ENCODE measurements around the gene ARFGEF2. TPM values are rescaled to one million over a fixed set of nuclear protein-coding genes. Genes with fewer than 3 reads are reported as not detected.
A peak's percentile ranks its signal among the peaks of the same experiment; 100 is the strongest.

Gene ARFGEF2
- total and polyA plus RNA-seq, 5 donors from 2014 or later, result 6.8 to 22.1 (median 7.7) TPM

DNA sequence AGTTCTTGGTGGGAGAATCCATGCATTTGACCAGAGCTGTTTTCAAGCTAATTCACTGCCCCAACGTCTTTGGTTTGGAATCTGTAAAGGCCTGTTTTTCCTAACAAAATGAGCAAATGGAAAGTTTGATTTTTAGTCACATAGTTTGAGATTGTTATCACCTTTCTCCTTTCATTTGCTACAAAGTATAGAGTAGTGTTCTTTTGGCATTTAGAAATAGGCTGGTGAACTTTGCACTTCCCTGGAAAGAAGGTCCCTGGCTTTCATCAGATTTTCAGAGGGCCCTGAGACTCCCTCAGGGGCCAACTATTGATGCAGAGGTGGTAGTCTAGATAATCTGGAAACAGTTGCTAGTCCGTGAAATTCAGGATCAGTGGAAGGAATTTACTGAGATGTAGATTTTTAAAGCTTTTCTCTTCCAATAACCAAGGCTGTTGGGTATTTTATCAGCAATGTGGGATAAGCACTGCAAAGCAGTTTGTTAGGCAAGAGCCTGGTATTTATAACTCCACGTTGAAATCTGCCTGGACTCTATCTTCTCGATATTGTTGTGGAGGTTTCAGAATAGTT, 1.7 kb downstream of the ARFGEF2 start:
- peak overlapping the region; percentile 18 to 84 (median 53) for H3K4me3 Mint-ChIP-seq
- no peaks in the 10 kb centered on the region for H3K27me3 ChIP-seq (ENCODE audit: control insufficient read depth, insufficient read depth, low read length)
- H3K4me1 Mint-ChIP-seq, result peaks cover 34 to 63% (median 47%) of the 10 kb centered on the region in 4 donors
- H3K4me1 ChIP-seq (ENCODE audit: control insufficient read depth, insufficient read depth, low read length, poor library complexity, severe bottlenecking), result peaks cover 25% of the 10 kb centered on the region
- ATAC-seq (ENCODE audit: low read depth in 2 of 2) (no peak), DNase-seq (no peak)
- no peaks in the 10 kb centered on the region for H3K27me3 Mint-ChIP-seq
- no peaks in the 10 kb centered on the region for H3K9me3 Mint-ChIP-seq
- H3K27ac ChIP-seq (ENCODE audit: insufficient read depth, low read length, poor library complexity, severe bottlenecking), result peak overlapping the region; percentile 89
- H3K27ac Mint-ChIP-seq, result peak overlapping the region in 1 of 3 donors; percentile 25
- peak overlapping the region; percentile 94 for H3K4me3 ChIP-seq (ENCODE audit: low read depth, low read length)
- no peaks in the 10 kb centered on the region for H3K9me3 ChIP-seq (ENCODE audit: control insufficient read depth in 2 of 2, low read length in 2 of 2)
- H3K36me3 ChIP-seq (ENCODE audit: control insufficient read depth, insufficient read depth, low read length), result no peaks in the 10 kb centered on the region
- H3K36me3 Mint-ChIP-seq, result peaks cover 3% of the 10 kb centered on the region

DNA sequence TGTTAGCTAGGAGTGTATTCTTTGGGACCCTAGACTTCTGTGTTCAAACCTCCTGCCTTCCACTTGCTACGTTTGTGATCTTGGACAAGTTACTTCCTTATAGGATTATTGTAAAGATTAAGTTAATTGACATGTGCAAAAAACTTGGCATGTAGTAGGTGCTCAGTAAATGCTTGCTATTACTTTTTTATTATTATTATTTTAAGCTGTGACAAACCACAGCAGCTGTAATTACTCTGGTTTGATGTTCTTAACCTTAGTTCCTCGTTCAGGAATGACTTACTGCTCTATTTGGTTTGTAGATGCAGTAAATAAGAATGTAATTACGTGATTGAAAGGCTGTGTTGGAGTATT, 3.2 kb downstream of the ARFGEF2 start:
- Histone ChIP-seq H3K4me3 (ENCODE audit: low read depth, low read length) (no peak overlapping the region), H3K27me3 (ENCODE audit: control insufficient read depth, insufficient read depth, low read length) (no peaks in the 10 kb centered on the region), H3K9me3 (ENCODE audit: control insufficient read depth in 2 of 2, low read length in 2 of 2) (no peaks in the 10 kb centered on the region), H3K27ac (ENCODE audit: insufficient read depth, low read length, poor library complexity, severe bottlenecking) (peak overlapping the region; percentile 29), H3K4me1 (ENCODE audit: control insufficient read depth, insufficient read depth, low read length, poor library complexity, severe bottlenecking) (peaks cover 25% of the 10 kb centered on the region), H3K36me3 (ENCODE audit: control insufficient read depth, insufficient read depth, low read length) (no peaks in the 10 kb centered on the region)
- H3K27me3 Mint-ChIP-seq, result no peaks in the 10 kb centered on the region
- peaks cover 3% of the 10 kb centered on the region for H3K36me3 Mint-ChIP-seq
- no peak for ATAC-seq (ENCODE audit: low read depth in 2 of 2)
- peaks cover 34 to 66% (median 49%) of the 10 kb centered on the region in 4 donors for H3K4me1 Mint-ChIP-seq
- H3K27ac Mint-ChIP-seq, result peak overlapping the region in 1 of 3 donors; percentile 5
- no peaks in the 10 kb centered on the region for H3K9me3 Mint-ChIP-seq
- peak overlapping the region in 2 of 4 donors; percentile 41 to 84 for H3K4me3 Mint-ChIP-seq
- DNase-seq, result no peak

DNA sequence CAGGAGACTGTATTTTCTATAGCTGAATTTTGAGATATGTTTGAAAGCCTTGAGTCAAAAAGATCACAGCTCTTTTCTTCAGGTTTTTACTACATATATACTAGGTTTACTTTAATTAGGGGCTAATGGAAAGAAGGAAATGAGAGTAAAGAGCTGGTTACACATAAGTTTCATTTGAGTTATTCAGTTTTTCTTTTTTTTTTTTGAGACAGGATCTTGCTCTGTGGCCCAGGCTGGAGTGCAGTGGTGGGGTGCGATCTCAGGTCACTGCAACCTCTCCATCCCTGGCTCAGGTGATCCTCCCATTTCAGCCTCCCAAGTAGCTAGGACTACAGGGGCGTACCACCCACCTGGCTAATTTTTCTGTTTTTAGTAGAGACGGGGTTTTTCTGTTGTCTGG, 4.8 kb downstream of the ARFGEF2 start:
- Histone ChIP-seq H3K36me3 (ENCODE audit: control insufficient read depth, insufficient read depth, low read length) (no peaks in the 10 kb centered on the region), H3K4me3 (ENCODE audit: low read depth, low read length) (no peak overlapping the region), H3K4me1 (ENCODE audit: control insufficient read depth, insufficient read depth, low read length, poor library complexity, severe bottlenecking) (peaks cover 15% of the 10 kb centered on the region), H3K27me3 (ENCODE audit: control insufficient read depth, insufficient read depth, low read length) (no peaks in the 10 kb centered on the region), H3K9me3 (ENCODE audit: control insufficient read depth in 2 of 2, low read length in 2 of 2) (no peaks in the 10 kb centered on the region), H3K27ac (ENCODE audit: insufficient read depth, low read length, poor library complexity, severe bottlenecking) (no peak overlapping the region)
- Mint-ChIP-seq H3K4me1 (peaks cover 34 to 54% (median 38%) of the 10 kb centered on the region in 4 donors), H3K27me3 (no peaks in the 10 kb centered on the region), H3K9me3 (no peaks in the 10 kb centered on the region), H3K4me3 (no peak overlapping the region), H3K36me3 (peaks cover under 1% of the 10 kb centered on the region), H3K27ac (no peak overlapping the region)
- ATAC-seq (ENCODE audit: low read depth in 2 of 2) (no peak), DNase-seq (no peak)

DNA sequence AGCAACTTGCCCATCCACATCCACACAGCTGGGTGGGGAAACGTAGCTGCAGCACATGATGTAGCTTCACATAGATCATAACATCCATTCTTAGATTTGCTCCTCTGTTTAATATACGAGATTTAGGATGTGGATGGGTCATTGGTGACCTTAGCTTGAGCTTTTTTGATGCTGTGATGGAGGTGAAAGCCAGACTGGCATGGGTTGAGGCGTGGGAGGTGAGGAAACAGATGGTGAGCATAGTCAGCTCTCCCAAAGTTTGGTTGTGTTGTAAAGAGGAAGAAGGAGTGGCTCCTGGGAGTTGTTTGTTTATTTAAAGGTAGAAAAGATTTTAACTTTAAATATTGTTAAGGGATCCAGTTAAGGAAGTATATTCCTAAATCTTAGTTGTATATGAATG, 5.3 kb downstream of the ARFGEF2 start:
- DNase-seq, result no peak
- no peaks in the 10 kb centered on the region for H3K9me3 ChIP-seq (ENCODE audit: control insufficient read depth in 2 of 2, low read length in 2 of 2)
- Mint-ChIP-seq H3K4me3 (peak overlapping the region in 1 of 4 donors; percentile 15), H3K9me3 (no peaks in the 10 kb centered on the region), H3K27ac (no peak overlapping the region), H3K36me3 (no peaks in the 10 kb centered on the region), H3K4me1 (peaks cover 34 to 52% (median 38%) of the 10 kb centered on the region in 4 donors), H3K27me3 (no peaks in the 10 kb centered on the region)
- H3K27ac ChIP-seq (ENCODE audit: insufficient read depth, low read length, poor library complexity, severe bottlenecking), result no peak overlapping the region
- H3K27me3 ChIP-seq (ENCODE audit: control insufficient read depth, insufficient read depth, low read length), result no peaks in the 10 kb centered on the region
- no peak overlapping the region for H3K4me3 ChIP-seq (ENCODE audit: low read depth, low read length)
- H3K36me3 ChIP-seq (ENCODE audit: control insufficient read depth, insufficient read depth, low read length), result no peaks in the 10 kb centered on the region
- peaks cover 14% of the 10 kb centered on the region for H3K4me1 ChIP-seq (ENCODE audit: control insufficient read depth, insufficient read depth, low read length, poor library complexity, severe bottlenecking)
- no peak for ATAC-seq (ENCODE audit: low read depth in 2 of 2)

DNA sequence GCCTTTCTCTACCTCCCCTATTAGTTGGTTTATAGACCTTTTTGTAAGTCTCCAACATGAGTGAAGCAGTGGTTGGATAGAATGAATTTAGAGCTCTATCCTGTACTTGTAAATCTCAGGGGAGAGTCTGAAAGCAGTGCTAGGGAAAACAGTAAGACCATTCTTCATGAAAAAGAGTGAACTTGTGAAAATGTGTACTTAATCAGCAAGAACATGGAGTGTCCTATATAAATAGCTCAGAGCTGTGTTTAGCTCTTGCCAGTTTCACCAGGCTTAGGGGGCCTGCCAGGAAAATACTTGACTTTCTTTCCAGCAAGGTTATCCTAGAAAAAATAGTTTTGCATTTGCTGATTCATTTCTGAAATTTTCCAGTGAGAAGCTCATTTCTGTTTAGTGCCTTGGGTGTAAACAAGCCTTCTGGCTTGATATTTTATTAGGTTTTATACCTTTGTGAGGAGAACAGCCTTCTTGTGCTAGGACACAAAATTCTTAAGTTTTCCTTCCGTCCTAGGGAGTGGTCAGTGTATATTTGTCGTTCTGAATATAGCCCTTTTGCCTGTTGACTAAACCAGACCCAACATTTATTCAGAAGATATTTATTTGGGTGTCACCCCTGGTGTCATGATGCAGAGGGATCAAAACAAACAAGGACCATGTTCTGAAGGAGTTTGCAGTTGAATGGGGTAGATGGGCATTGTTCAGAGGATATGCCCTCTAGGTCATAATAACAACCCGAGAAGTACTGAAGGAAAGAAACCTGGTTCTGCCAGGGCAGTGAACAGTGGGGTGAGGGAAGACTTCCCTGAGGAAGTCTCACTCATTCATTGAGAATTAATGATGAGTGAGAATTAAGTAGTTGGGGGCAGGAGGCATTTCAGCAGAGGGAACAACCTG, 7.6 kb downstream of the ARFGEF2 start:
- ATAC-seq (ENCODE audit: low read depth in 2 of 2) (no peak), DNase-seq (no peak)
- peaks cover 20 to 37% (median 26%) of the 10 kb centered on the region in 4 donors for H3K4me1 Mint-ChIP-seq
- no peaks in the 10 kb centered on the region for H3K27me3 Mint-ChIP-seq
- no peaks in the 10 kb centered on the region for H3K9me3 Mint-ChIP-seq
- H3K4me3 Mint-ChIP-seq, result no peak overlapping the region
- peaks cover 4% of the 10 kb centered on the region for H3K36me3 Mint-ChIP-seq
- Histone ChIP-seq H3K4me3 (ENCODE audit: low read depth, low read length) (no peak overlapping the region), H3K27ac (ENCODE audit: insufficient read depth, low read length, poor library complexity, severe bottlenecking) (no peak overlapping the region), H3K4me1 (ENCODE audit: control insufficient read depth, insufficient read depth, low read length, poor library complexity, severe bottlenecking) (no peaks in the 10 kb centered on the region), H3K27me3 (ENCODE audit: control insufficient read depth, insufficient read depth, low read length) (no peaks in the 10 kb centered on the region), H3K36me3 (ENCODE audit: control insufficient read depth, insufficient read depth, low read length) (no peaks in the 10 kb centered on the region), H3K9me3 (ENCODE audit: control insufficient read depth in 2 of 2, low read length in 2 of 2) (no peaks in the 10 kb centered on the region)
- no peak overlapping the region for H3K27ac Mint-ChIP-seq

DNA sequence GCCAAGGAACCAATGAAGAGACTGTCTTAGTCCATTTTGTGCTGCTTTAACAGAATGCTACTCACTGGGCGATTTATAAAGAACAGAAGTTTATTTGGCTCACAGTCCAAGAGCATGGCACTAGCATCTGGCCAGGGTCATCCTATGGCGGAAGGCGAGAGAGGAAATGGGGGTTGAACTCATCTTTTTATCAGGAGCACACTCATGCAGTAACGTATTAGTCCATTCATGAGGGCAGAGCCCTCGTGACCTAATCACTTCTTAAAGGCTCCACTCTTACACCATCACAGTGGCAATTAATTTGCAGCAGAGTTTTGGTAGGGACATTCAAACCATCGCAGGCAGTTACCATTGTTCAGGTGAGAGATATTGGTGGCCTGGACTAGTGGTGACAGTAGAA, 8.5 kb downstream of the ARFGEF2 start:
- Histone ChIP-seq H3K9me3 (ENCODE audit: control insufficient read depth in 2 of 2, low read length in 2 of 2) (no peaks in the 10 kb centered on the region), H3K4me1 (ENCODE audit: control insufficient read depth, insufficient read depth, low read length, poor library complexity, severe bottlenecking) (no peaks in the 10 kb centered on the region), H3K36me3 (ENCODE audit: control insufficient read depth, insufficient read depth, low read length) (no peaks in the 10 kb centered on the region), H3K27me3 (ENCODE audit: control insufficient read depth, insufficient read depth, low read length) (no peaks in the 10 kb centered on the region), H3K27ac (ENCODE audit: insufficient read depth, low read length, poor library complexity, severe bottlenecking) (no peak overlapping the region), H3K4me3 (ENCODE audit: low read depth, low read length) (no peak overlapping the region)
- Mint-ChIP-seq H3K27ac (no peak overlapping the region), H3K27me3 (no peaks in the 10 kb centered on the region), H3K36me3 (peaks cover 9% of the 10 kb centered on the region), H3K9me3 (no peaks in the 10 kb centered on the region), H3K4me1 (peaks cover 20 to 40% (median 28%) of the 10 kb centered on the region in 4 donors), H3K4me3 (no peak overlapping the region)
- no peak for ATAC-seq (ENCODE audit: low read depth in 2 of 2)
- DNase-seq, result no peak

DNA sequence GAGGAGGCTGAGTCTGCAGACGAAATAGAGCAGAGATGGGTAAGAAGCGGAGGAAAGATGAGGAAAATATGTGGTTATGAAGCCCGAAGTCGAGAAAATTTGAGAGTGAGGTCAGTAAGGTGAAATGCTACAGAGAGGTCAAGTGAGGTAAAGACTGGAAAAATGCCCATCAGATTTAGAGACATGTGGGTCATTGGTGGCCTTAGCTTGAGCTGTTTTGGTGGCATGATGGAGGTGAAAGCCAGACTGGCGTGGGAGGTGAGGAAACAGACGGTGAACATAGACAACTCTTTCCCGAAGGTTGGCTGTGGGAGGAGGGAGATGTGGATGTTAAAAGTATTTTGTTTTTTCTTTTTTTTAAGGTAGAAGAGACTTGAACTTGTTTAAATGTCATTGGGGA, 9.4 kb downstream of the ARFGEF2 start:
- ATAC-seq (ENCODE audit: low read depth in 2 of 2) (no peak), DNase-seq (no peak)
- Histone ChIP-seq H3K27me3 (ENCODE audit: control insufficient read depth, insufficient read depth, low read length) (no peaks in the 10 kb centered on the region), H3K4me1 (ENCODE audit: control insufficient read depth, insufficient read depth, low read length, poor library complexity, severe bottlenecking) (no peaks in the 10 kb centered on the region), H3K9me3 (ENCODE audit: control insufficient read depth in 2 of 2, low read length in 2 of 2) (no peaks in the 10 kb centered on the region), H3K4me3 (ENCODE audit: low read depth, low read length) (no peak overlapping the region), H3K36me3 (ENCODE audit: control insufficient read depth, insufficient read depth, low read length) (no peaks in the 10 kb centered on the region), H3K27ac (ENCODE audit: insufficient read depth, low read length, poor library complexity, severe bottlenecking) (no peak overlapping the region)
- Mint-ChIP-seq H3K36me3 (peaks cover 9% of the 10 kb centered on the region), H3K4me3 (no peak overlapping the region), H3K9me3 (no peaks in the 10 kb centered on the region), H3K27me3 (no peaks in the 10 kb centered on the region), H3K27ac (no peak overlapping the region), H3K4me1 (peaks cover 18 to 34% (median 23%) of the 10 kb centered on the region in 4 donors)
